GM19452 (cell line): Measurements from ENCODE around the gene SKIL.

ENCODE experiments used
- ATAC-seq: cut with Tn5 transposase; IDR thresholded peaks from one replicate; pipeline ENCODE4 v1.9.1; 2021; ENCODE audit not compliant: unreplicated experiment

SKIL gene

GRCh38 chr3:170437176-170437575 lies 79.7 kb downstream of the SKIL start:
- ATAC-seq, result no peak

DNA sequence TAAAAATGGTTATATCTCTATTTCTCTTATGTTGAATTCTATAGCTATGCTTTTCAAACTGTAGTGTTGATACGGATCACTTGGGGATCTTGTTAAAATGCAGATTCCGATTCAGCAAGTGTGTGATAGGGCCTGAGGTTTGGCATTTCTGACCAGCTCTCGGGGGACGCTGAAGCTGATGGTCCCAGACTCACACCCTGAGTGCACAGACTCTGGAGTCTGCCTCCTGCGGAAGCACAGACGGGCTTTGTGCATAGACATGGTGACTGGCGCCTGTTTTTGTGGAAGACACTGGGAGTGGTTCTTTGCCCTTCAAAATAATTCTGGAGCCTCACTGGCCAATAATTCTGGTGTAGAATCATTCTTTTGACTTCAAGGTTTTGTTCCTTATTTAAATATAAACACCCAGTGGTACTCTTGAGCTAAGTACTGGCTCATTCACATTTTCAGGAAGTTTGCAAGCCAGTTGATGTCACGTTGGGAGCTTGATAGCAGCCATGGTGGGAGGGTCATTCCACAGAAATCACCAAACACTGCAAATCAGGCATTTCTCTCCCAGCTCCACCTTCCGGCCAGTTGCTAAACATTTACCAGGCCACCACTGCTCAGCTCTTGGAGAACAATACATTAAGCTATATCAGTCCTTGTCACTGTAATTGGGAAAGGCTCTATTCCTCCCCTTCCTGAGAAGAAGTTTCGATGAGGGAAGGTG lies 80.3 kb downstream of the SKIL start:
- ATAC-seq, result no peak

GRCh38 chr3:170438836-170439235 lies 81.3 kb downstream of the SKIL start:
- ATAC-seq, result no peak

GRCh38 chr3:170440344-170440743 lies 82.8 kb downstream of the SKIL start:
- ATAC-seq, result no peak

GRCh38 chr3:170441412-170441811 lies 83.9 kb downstream of the SKIL start:
- ATAC-seq, result no peak

DNA sequence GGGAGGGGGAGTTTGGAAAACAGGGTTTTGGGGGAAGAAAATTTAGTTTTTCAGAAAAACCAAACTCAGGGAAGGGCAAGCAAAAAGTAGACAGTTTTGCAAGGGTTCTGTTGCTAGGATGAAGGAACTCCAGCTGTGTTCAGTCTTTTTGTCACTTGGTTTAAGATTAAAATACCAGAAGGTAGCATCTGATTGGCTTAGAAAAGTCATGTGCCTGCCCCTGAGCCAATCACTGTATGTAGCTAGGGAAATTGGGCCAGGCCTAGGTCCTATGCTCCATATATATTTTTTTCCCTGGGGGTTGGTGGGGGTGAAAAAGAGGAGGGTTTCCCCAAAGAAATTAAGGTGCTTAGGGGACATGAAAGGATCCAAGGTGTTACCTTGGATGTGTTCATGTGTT lies 85.4 kb downstream of the SKIL start:
- no peak for ATAC-seq

- no peak for ATAC-seq
These were observed 85.9 kb downstream of the SKIL start for GRCh38 chr3:170443457-170443856.
